ENCODE results near the gene TENM4.

DNA sequence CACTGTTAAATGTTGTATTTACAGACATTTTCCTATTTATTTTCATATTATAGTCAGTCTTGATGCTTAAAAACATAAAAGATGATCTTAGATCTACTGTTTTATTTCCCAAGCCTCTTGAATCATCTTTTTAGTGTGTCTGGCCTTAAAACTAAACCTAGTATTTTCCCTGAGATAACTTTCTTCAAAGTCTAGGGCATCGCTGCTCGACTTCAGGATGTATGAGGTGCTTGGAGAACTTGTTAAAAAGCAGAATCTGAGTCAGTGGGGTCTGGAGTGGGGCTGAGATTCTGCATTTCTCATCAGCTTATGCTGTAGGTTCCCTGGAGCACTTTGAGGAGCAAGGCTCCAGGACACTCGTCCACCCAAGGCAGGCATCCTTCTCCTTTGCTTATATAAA, 404.9 kb downstream of the TENM4 start:
- TF ChIP-seq, protein P1, sequence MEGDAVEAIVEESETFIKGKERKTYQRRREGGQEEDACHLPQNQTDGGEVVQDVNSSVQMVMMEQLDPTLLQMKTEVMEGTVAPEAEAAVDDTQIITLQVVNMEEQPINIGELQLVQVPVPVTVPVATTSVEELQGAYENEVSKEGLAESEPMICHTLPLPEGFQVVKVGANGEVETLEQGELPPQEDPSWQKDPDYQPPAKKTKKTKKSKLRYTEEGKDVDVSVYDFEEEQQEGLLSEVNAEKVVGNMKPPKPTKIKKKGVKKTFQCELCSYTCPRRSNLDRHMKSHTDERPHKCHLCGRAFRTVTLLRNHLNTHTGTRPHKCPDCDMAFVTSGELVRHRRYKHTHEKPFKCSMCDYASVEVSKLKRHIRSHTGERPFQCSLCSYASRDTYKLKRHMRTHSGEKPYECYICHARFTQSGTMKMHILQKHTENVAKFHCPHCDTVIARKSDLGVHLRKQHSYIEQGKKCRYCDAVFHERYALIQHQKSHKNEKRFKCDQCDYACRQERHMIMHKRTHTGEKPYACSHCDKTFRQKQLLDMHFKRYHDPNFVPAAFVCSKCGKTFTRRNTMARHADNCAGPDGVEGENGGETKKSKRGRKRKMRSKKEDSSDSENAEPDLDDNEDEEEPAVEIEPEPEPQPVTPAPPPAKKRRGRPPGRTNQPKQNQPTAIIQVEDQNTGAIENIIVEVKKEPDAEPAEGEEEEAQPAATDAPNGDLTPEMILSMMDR (IDR thresholded peaks at IDR 0.05), result no peak
- TF ChIP-seq EZH2phosphoT487 (IDR thresholded peaks at IDR 0.05), result no peak

All from neural progenitor cell (in vitro differentiated cells).